Activated CD4-positive, alpha-beta T cell treated with anti-CD3 and anti-CD28 coated beads for 36 hours (primary cell): ENCODE results near the gene CAPN12. TPM values are rescaled to one million over a fixed set of nuclear protein-coding genes. Genes with fewer than 3 reads are reported as not detected.

Experiments used
- ATAC-seq: fragments of 200-7000 bp; cut with Tn5 transposase; one replicate; pipeline ENCODE4 v1.10.0; 2021; ENCODE audit warnings: mild to moderate bottlenecking, moderate library complexity
- CTCF ChIA-PET: fragments of 350-600 bp; sonication (Branson Sonifier 250); formaldehyde crosslinking; loops from one replicate; lab custom pipeline; 2021; ENCODE audit warnings: antibody characterized with exemption; lab: Charles Lee
- POLR2A ChIA-PET: fragments of 350-600 bp; sonication (Branson Sonifier 250); formaldehyde crosslinking; loops from one replicate; lab custom pipeline; 2021; ENCODE audit warnings: antibody characterized with exemption, inconsistent platforms; lab: Charles Lee
- DNase-seq: peaks from one replicate; pipeline ENCODE4 v3.0.0-alpha.2; 2020
- H3K27ac Mint-ChIP-seq: one replicate; pipeline ENCODE4 v1.8.0; 2021; ENCODE audit warnings: mixed read lengths
- H3K27me3 Mint-ChIP-seq: one replicate; pipeline ENCODE4 v1.8.0; 2021; ENCODE audit warnings: mixed read lengths
- H3K36me3 Mint-ChIP-seq: one replicate; pipeline ENCODE4 v1.8.0; 2021; ENCODE audit warnings: low read depth, mixed read lengths
- H3K4me1 Mint-ChIP-seq: one replicate; pipeline ENCODE4 v1.8.0; 2021; ENCODE audit warnings: mixed read lengths
- H3K4me3 Mint-ChIP-seq: one replicate; pipeline ENCODE4 v1.8.0; 2021; ENCODE audit warnings: mild to moderate bottlenecking, moderate library complexity, mixed read lengths
- H3K9me3 Mint-ChIP-seq: one replicate; pipeline ENCODE4 v1.8.0; 2021; ENCODE audit warnings: low read depth, mixed read lengths
- intact Hi-C, 2 experiments: fragments of 100-400 bp; cut with DNase I in 1 of 2; cut with micrococcal nuclease in 1 of 2; formaldehyde crosslinking; loops; one replicate each; pipeline versions ENCODE4 v1.14.2 to v1.15.1; 2022 to 2024; cut with DNase I, micrococcal nuclease
- total RNA-seq, 2 experiments: library from RNA; stranded (reverse); gene quantifications; one replicate each; pipeline ENCODE4 v1.2.3, GENCODE V29; 2021

Gene CAPN12
- total RNA-seq, 2 experiments from 2014 or later = 4.4 to 4.9 TPM

- intact Hi-C loops = no loop called here
- H3K4me1 Mint-ChIP-seq = peaks cover under 1% of the 10 kb centered on the region
- no peaks in the 10 kb centered on the region for H3K36me3 Mint-ChIP-seq
- DNase-seq (no peak), ATAC-seq (no peak)
- ChIA-PET CTCF (no interaction called here), POLR2A (no interaction called here)
- H3K9me3 Mint-ChIP-seq = no peaks in the 10 kb centered on the region
- H3K27me3 Mint-ChIP-seq = no peaks in the 10 kb centered on the region
- no peak overlapping the region for H3K4me3 Mint-ChIP-seq
- H3K27ac Mint-ChIP-seq = no peak overlapping the region
Observed at GRCh38 chr19:38744874-38745273, 600 bp upstream of the CAPN12 start.

DNA sequence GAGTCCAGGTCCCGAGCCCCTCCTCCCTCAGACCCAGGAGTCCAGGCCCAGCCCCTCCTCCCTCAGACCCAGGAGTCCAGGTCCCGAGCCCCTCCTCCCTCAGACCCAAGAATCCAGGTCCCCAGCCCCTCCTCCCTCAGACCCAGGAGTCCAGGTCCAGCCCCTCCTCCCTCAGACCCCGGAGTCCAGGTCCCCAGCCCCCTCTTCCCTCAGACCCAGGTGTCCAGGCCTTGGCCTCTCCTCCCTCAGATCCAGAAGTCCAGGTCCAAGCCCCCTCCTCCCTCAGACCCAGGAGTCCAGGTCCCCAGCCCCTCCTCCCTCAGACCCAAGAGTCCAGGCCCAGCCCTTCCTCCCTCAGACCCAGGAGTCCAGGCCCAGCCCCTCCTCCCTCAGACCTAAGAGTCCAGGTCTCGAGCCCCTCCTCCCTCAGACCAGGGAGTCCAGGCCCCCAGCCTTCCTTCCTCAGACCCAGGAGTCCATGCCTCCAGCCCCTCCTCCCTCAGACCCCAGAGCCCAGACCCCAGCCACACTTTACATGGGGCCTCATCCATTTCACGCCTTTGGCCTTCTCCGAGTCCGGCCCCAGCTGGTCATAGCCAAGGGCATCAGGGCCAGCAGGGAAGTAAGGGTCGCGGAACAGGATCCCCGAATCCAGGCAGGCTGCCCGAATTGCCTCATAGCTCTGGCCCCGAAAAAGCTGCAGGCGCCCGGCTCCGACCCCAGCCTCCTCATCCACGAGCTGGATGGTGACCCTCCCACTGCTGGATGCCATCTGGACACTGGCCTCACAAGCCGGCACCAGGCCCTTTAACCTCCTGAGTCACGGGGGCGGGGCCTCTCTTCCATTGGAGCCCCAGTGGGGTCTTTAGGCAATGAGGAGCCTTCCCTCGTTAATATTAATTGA is 628 bp downstream of the CAPN12 start:
- Mint-ChIP-seq H3K36me3 (no peaks in the 10 kb centered on the region), H3K4me3 (no peak overlapping the region), H3K27me3 (no peaks in the 10 kb centered on the region), H3K27ac (no peak overlapping the region), H3K4me1 (peaks cover 6% of the 10 kb centered on the region), H3K9me3 (no peaks in the 10 kb centered on the region)
- ChIA-PET CTCF (interaction anchor here (0.6 kb wide), 2 partner anchors 156 to 419 kb away, joined by 3 read pairs; no protein-coding TSS in a partner anchor), POLR2A (no interaction called here)
- intact Hi-C loops = no loop called here
- no peak for ATAC-seq
- DNase-seq = no peak

GRCh38 chr19:38742906-38743305 is 1.4 kb downstream of the CAPN12 start:
- H3K9me3 Mint-ChIP-seq = no peaks in the 10 kb centered on the region
- DNase-seq = no peak
- intact Hi-C loops = no loop called here
- peaks cover 8% of the 10 kb centered on the region for H3K4me1 Mint-ChIP-seq
- ChIA-PET CTCF (no interaction called here), POLR2A (no interaction called here)
- H3K27ac Mint-ChIP-seq = no peak overlapping the region
- no peak for ATAC-seq
- peaks cover 1% of the 10 kb centered on the region for H3K27me3 Mint-ChIP-seq
- no peaks in the 10 kb centered on the region for H3K36me3 Mint-ChIP-seq
- H3K4me3 Mint-ChIP-seq = no peak overlapping the region

DNA sequence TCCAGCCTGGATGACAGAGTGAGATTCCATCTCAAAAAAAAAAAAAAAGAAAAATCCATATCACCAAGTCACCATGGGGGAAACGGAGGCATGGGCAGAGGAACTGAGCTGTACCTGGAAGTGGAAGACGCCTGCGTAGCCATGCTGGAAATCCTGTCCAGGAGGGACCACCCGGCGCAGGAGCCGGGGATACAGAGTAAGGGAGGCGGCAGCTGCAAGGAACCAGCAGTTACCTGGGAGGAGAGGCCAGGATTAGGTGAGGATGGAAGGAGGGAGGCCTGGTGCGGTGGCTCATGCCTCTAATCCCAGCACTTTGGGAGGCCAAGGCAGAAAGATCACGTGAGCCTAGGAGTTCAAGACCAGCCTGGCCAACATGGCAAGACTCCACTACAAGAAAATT is 2.0 kb downstream of the CAPN12 start:
- H3K36me3 Mint-ChIP-seq = no peaks in the 10 kb centered on the region
- ChIA-PET POLR2A (interaction anchor here (0.6 kb wide), 1 partner anchor 740 kb away, joined by 3 read pairs; no protein-coding TSS in a partner anchor), CTCF (no interaction called here)
- H3K27ac Mint-ChIP-seq = no peak overlapping the region
- ATAC-seq (no peak), DNase-seq (no peak)
- H3K27me3 Mint-ChIP-seq = peaks cover 6% of the 10 kb centered on the region
- intact Hi-C loops = no loop called here
- peaks cover 13% of the 10 kb centered on the region for H3K4me1 Mint-ChIP-seq
- H3K9me3 Mint-ChIP-seq = no peaks in the 10 kb centered on the region
- H3K4me3 Mint-ChIP-seq = no peak overlapping the region

DNA sequence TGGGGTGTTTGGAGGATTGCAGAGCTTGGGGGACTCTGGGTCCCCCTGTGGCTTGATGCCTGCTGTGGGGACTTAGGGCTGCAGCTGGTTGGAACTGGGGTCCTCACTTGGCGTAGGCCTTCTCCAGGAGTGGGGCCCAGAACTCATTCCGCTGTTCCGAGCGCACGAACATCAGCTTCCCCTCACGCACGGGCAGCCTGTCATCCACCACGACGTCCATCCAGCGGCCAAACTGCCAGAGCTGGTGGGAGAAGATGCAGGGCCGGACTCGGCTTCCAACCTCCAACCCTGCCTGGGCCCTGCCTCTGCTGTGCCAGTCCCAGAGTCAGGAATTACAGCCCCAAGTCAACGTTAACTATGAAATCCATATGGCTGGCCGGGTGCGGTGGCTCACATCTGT is 2.6 kb downstream of the CAPN12 start:
- intact Hi-C loops = no loop called here
- DNase-seq (no peak), ATAC-seq (no peak)
- Mint-ChIP-seq H3K36me3 (no peaks in the 10 kb centered on the region), H3K9me3 (no peaks in the 10 kb centered on the region), H3K4me1 (peaks cover 14% of the 10 kb centered on the region), H3K27ac (no peak overlapping the region), H3K4me3 (no peak overlapping the region), H3K27me3 (peaks cover 6% of the 10 kb centered on the region)
- ChIA-PET CTCF (no interaction called here), POLR2A (no interaction called here)

- H3K27me3 Mint-ChIP-seq = peaks cover 7% of the 10 kb centered on the region
- no peak overlapping the region for H3K4me3 Mint-ChIP-seq
- ChIA-PET POLR2A (no interaction called here), CTCF (interaction anchor here (0.6 to 1.2 kb wide), 3 partner anchors 70 to 401 kb away, joined by 3 to 4 read pairs (median 3); no protein-coding TSS in a partner anchor)
- H3K9me3 Mint-ChIP-seq = no peaks in the 10 kb centered on the region
- no peak overlapping the region for H3K27ac Mint-ChIP-seq
- intact Hi-C loops = no loop called here
- no peak for ATAC-seq
- no peak for DNase-seq
- H3K36me3 Mint-ChIP-seq = no peaks in the 10 kb centered on the region
- H3K4me1 Mint-ChIP-seq = peaks cover 17% of the 10 kb centered on the region
Observed at GRCh38 chr19:38740932-38741331, 3.3 kb downstream of the CAPN12 start.

DNA sequence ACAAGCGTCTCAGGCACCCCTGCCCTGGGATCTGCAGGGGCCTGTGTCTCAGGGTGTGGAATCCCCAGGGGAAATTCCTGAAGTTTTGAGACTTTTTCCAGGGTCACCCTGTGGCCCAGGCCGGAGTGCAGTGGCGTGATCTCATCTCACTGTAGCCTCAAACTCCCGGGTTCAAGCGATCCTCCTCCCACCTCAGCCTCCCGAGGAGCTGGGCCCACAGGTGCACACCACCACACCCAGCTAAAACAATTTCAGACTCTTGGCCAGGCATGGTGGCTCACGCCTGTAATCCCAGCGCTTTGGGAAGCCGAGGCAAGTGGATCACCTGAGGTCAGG is 4.0 kb downstream of the CAPN12 start:
- H3K4me3 Mint-ChIP-seq = no peak overlapping the region
- no peaks in the 10 kb centered on the region for H3K36me3 Mint-ChIP-seq
- H3K9me3 Mint-ChIP-seq = no peaks in the 10 kb centered on the region
- DNase-seq (no peak), ATAC-seq (no peak)
- CTCF ChIA-PET = interaction anchor here (0.9 to 1.2 kb wide), 2 partner anchors 14 to 189 kb away, joined by 3 to 4 read pairs; no protein-coding TSS in a partner anchor
- H3K4me1 Mint-ChIP-seq = peaks cover 20% of the 10 kb centered on the region
- peaks cover 7% of the 10 kb centered on the region for H3K27me3 Mint-ChIP-seq
- no peak overlapping the region for H3K27ac Mint-ChIP-seq
- POLR2A ChIA-PET = no interaction called here
- intact Hi-C loops = no loop called here

- Mint-ChIP-seq H3K4me3 (no peak overlapping the region), H3K9me3 (no peaks in the 10 kb centered on the region), H3K27me3 (peaks cover 7% of the 10 kb centered on the region), H3K4me1 (peaks cover 25% of the 10 kb centered on the region), H3K36me3 (no peaks in the 10 kb centered on the region), H3K27ac (no peak overlapping the region)
- DNase-seq = peak; percentile 39
- ChIA-PET CTCF (interaction anchor here (0.7 to 1.2 kb wide), 3 partner anchors 13 to 436 kb away, joined by 3 to 5 read pairs (median 4); partner anchors contain the start of gene C19orf33), POLR2A (no interaction called here)
- intact Hi-C loops = loop anchor here in 1 of 2 experiments (5.0 kb wide), 2 partner anchors 208 to 352 kb away; partner anchors contain the start of genes GGN and SPRED3
- ATAC-seq = no peak
Observed at GRCh38 chr19:38739440-38740256, 4.6 kb downstream of the CAPN12 start.

GRCh38 chr19:38737921-38738737 is 6.1 kb downstream of the CAPN12 start:
- peaks cover 33% of the 10 kb centered on the region for H3K4me1 Mint-ChIP-seq
- POLR2A ChIA-PET = no interaction called here

GRCh38 chr19:38737281-38737865 is 6.9 kb downstream of the CAPN12 start:
- intact Hi-C loops = loop anchor here in 1 of 2 experiments (1.0 to 5.0 kb wide), 4 partner anchors 101 to 350 kb away; partner anchors contain the start of genes GGN and SPRED3
- Mint-ChIP-seq H3K4me1 (peaks cover 33% of the 10 kb centered on the region), H3K36me3 (no peaks in the 10 kb centered on the region), H3K27me3 (peaks cover 7% of the 10 kb centered on the region), H3K4me3 (peak overlapping the region; percentile 49), H3K27ac (peak overlapping the region; percentile 65), H3K9me3 (no peaks in the 10 kb centered on the region)
- ChIA-PET CTCF (interaction anchor here (0.6 to 1.3 kb wide), 5 partner anchors 9 to 95 kb away, joined by 3 to 5 read pairs (median 3); partner anchors contain the start of gene ECH1), POLR2A (no interaction called here)
- DNase-seq (no peak), ATAC-seq (no peak)

More at GRCh38 chr19:38737921-38738737, 6.1 kb downstream of the CAPN12 start:
- Mint-ChIP-seq H3K9me3 (no peaks in the 10 kb centered on the region), H3K27ac (peak overlapping the region; percentile 65), H3K36me3 (no peaks in the 10 kb centered on the region), H3K4me3 (peak overlapping the region; percentile 49), H3K27me3 (peaks cover 7% of the 10 kb centered on the region)
- CTCF ChIA-PET = interaction anchor here (0.6 to 1.3 kb wide), 4 partner anchors 10 to 433 kb away, joined by 3 to 5 read pairs (median 4); partner anchors contain the start of gene ECH1
- intact Hi-C loops = loop anchor here in 1 of 2 experiments (1.0 to 5.0 kb wide), 4 partner anchors 101 to 351 kb away; partner anchors contain the start of genes GGN and SPRED3
- DNase-seq = no peak
- no peak for ATAC-seq
